B cell (primary cell): ENCODE data around the gene APH1B.

Experiments
- EZH2 ChIP-seq: IDR thresholded peaks from 2 replicates; pipeline ENCODE4 v1.6.1; 2012; ENCODE audit warnings: borderline replicate concordance, low read depth, mild to moderate bottlenecking, moderate library complexity, low read length; ENCODE audit not compliant: insufficient read depth, poor library complexity, severe bottlenecking
- TF ChIP-seq, protein P1 (sequence below): fragments of 200-600 bp; IDR thresholded peaks from one replicate; pipeline ENCODE4 v1.8.0; 2022; ENCODE audit warnings: antibody characterized with exemption, mild to moderate bottlenecking

DNA sequence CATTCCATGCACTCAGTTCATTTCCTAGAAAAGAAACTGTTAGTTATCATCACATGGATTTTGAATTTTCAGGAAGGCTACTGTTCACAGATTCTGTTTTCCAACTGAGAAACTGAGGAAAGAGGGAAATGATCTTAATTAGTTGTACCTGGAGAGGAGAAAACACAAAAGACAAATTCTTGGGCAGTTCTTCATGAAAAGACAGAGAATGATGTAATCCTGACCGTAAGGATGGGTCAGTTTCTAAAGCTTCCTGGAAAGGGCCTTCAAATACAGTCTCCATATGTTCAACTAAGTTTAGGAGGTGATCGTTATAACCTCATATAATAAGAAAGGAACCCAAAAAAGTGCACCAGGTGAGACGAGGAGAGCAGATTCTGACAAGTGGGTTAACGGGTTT lies 59.6 kb downstream of the APH1B start:
- TF ChIP-seq, protein P1, sequence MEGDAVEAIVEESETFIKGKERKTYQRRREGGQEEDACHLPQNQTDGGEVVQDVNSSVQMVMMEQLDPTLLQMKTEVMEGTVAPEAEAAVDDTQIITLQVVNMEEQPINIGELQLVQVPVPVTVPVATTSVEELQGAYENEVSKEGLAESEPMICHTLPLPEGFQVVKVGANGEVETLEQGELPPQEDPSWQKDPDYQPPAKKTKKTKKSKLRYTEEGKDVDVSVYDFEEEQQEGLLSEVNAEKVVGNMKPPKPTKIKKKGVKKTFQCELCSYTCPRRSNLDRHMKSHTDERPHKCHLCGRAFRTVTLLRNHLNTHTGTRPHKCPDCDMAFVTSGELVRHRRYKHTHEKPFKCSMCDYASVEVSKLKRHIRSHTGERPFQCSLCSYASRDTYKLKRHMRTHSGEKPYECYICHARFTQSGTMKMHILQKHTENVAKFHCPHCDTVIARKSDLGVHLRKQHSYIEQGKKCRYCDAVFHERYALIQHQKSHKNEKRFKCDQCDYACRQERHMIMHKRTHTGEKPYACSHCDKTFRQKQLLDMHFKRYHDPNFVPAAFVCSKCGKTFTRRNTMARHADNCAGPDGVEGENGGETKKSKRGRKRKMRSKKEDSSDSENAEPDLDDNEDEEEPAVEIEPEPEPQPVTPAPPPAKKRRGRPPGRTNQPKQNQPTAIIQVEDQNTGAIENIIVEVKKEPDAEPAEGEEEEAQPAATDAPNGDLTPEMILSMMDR = no peak
- TF ChIP-seq EZH2 = no peak
